Stimulated activated CD8-positive, alpha-beta memory T cell treated with anti-CD3 and anti-CD28 coated beads, Interleukin-4, amount 100 ng/mL, for 1 hour (primary cell): ENCODE results near the gene ACSF2.
"Not testable (repeated sequence)": the region's sequence is repeated elsewhere in the genome, so short reads cannot be mapped to it uniquely, and the experiment has no call there.

Experiments used
- DNase-seq, 2 donors: peaks; one replicate each; pipeline ENCODE4 v3.0.0-alpha.2; 2020; ENCODE audit warnings: low read depth in 2 of 2, low spot score in 1 of 2

ACSF2 gene

GRCh38 chr17:50475775-50476544 is 49.9 kb downstream of the ACSF2 start:
- not testable (repeated sequence) for DNase-seq

- DNase-seq = no peak
Observed at GRCh38 chr17:50476545-50477315, 50.7 kb downstream of the ACSF2 start.

- DNase-seq = no peak
Observed at GRCh38 chr17:50477976-50478375, 52.0 kb downstream of the ACSF2 start.

- DNase-seq = peak; percentile 56 to 68
Observed at GRCh38 chr17:50478391-50479381, 52.7 kb downstream of the ACSF2 start, which contains the start of gene RSAD1. RSAD1 (plus strand) TSS chr17:50478860; CDS start chr17:50478885, 25 bp downstream.

GRCh38 chr17:50479522-50480141 is 53.6 kb downstream of the ACSF2 start:
- DNase-seq = peak; percentile 26 to 49

- no peak for DNase-seq
Observed at GRCh38 chr17:50480142-50480764, 54.2 kb downstream of the ACSF2 start.

GRCh38 chr17:50480854-50481490 is 55.0 kb downstream of the ACSF2 start:
- DNase-seq = no peak

- DNase-seq = no peak
Observed at GRCh38 chr17:50481648-50482047, 55.6 kb downstream of the ACSF2 start.

- no peak for DNase-seq
Observed at GRCh38 chr17:50482110-50482509, 56.1 kb downstream of the ACSF2 start.

GRCh38 chr17:50482516-50482915 is 56.5 kb downstream of the ACSF2 start:
- peak in 1 of 2 donors; percentile 45 for DNase-seq

GRCh38 chr17:50483266-50483665 is 57.2 kb downstream of the ACSF2 start:
- no peak for DNase-seq

GRCh38 chr17:50484386-50485155 is 58.6 kb downstream of the ACSF2 start:
- DNase-seq = no peak

- no peak for DNase-seq
Observed at GRCh38 chr17:50487213-50488096, 61.4 kb downstream of the ACSF2 start.

GRCh38 chr17:50488880-50489279 is 62.9 kb downstream of the ACSF2 start:
- DNase-seq = no peak

GRCh38 chr17:50491505-50491904 is 65.5 kb downstream of the ACSF2 start:
- no peak for DNase-seq

GRCh38 chr17:50492214-50492613 is 66.2 kb downstream of the ACSF2 start:
- DNase-seq = no peak

- no peak for DNase-seq
Observed at GRCh38 chr17:50493744-50494143, 67.7 kb downstream of the ACSF2 start.
